ENCODE data around the gene EEF2K. TPM values are rescaled to one million over a fixed set of nuclear protein-coding genes. Genes with fewer than 3 reads are reported as not detected.

Gene EEF2K
- total RNA-seq, 4 donors from 2014 or later = 14.7 to 59.9 (median 26.4) TPM

DNA sequence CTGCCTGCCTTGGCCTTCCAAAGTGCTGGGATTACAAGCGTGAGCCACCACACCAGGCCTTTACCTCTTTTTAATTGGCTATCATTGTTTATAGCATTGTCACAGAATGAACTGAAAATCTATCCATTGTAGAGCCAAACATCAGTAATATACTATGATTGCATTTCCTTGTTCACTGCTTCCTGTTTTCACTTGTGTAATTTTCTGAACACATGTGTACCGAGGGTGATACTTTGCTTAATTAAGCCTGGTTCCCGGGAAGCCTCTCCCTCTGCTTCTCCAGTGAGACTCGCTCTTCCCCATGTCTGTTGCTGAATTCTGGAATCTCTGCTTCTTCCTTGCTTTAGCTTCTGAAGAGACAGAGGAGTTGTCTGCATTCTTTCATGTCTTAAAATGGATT, 124.2 kb downstream of the EEF2K start:
- DNase-seq (ENCODE audit: low spot score) = no peak
- TF ChIP-seq, protein P1, sequence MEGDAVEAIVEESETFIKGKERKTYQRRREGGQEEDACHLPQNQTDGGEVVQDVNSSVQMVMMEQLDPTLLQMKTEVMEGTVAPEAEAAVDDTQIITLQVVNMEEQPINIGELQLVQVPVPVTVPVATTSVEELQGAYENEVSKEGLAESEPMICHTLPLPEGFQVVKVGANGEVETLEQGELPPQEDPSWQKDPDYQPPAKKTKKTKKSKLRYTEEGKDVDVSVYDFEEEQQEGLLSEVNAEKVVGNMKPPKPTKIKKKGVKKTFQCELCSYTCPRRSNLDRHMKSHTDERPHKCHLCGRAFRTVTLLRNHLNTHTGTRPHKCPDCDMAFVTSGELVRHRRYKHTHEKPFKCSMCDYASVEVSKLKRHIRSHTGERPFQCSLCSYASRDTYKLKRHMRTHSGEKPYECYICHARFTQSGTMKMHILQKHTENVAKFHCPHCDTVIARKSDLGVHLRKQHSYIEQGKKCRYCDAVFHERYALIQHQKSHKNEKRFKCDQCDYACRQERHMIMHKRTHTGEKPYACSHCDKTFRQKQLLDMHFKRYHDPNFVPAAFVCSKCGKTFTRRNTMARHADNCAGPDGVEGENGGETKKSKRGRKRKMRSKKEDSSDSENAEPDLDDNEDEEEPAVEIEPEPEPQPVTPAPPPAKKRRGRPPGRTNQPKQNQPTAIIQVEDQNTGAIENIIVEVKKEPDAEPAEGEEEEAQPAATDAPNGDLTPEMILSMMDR (IDR thresholded peaks at IDR 0.05) = no peak

DNA sequence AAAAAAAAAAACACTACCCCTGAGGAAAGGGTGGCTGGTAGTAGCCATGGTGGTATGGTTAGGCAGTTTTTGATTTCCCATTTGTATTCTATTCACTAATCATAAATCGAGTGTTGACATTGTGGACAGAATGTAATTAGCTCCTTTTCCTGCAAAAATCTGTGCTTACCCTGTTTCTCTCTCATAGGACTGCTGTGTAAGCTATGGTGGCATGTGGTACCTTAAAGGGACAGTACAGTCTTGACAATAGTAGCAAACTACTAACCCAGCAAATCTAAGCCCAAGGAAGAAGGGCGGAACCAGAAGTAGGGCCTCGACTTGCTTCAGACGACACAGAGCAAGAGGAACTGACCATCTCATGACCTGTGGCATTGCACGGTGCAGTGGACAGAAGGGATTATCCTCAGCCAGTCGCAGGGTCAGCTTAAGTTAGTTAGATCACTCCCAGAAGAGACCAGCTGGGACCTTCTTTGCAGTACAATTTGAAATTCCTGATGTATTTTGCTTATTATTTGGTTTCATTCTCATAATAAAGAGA, 127.4 kb downstream of the EEF2K start:
- ATAC-seq (ENCODE audit: low FRiP score) = no peak
- TF ChIP-seq, protein P1 (IDR thresholded peaks at IDR 0.05) = no peak
- DNase-seq (ENCODE audit: low spot score) = no peak

More for the DNA sequence above, 124.2 kb downstream of the EEF2K start:
- ATAC-seq (ENCODE audit: low FRiP score) = no peak

DNA sequence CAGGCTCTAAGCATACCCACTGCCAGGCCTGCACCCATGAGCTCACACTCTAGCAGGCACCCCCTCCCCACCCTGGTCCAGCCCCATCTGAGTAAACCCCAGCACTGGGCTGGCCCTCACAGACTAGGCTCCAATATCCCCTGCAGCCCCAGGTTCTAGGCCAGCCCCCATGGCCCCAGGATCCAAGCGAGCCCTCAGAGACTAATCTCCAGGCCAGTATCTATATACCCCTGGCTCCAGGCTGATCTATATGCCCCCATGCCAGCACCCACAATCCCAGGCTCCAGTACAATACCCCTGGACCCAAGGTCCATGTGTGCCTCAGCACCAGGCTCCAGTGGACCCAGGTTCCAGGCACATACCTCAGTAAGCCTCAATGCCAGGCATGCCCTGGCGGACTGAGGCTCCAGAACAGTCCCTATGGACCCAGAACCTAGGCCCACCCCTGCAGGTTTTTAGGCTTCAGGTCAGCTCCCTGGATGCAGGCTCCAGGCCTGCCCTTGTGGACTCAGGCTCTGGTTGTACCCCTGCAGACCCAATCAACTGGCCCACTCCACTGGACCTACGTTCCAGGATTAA, 129.7 kb downstream of the EEF2K start:
- TF ChIP-seq, protein P1 (IDR thresholded peaks at IDR 0.05) = no peak
- ATAC-seq (ENCODE audit: low FRiP score) (no peak), DNase-seq (ENCODE audit: low spot score) (no peak)

DNA sequence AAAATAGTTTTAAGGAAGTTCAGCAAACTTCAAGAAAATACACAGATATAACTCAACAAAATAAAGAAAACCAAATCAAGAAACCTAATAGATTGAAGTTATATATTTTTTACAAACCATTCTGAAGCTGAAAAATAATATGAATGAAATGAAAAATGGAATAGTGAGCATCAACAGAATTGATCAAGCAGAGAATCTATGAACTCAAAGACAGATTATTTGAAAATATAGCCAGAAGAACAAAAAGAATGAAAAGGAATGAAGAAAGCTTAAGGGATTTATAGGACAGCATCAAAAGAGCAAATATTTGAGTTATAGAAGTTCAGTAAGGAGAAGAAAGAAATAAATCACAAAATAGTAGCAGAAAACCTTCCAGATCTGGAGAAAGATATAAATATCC, 130.5 kb downstream of the EEF2K start:
- no peak for ATAC-seq (ENCODE audit: low FRiP score)
- DNase-seq (ENCODE audit: low spot score) = no peak
- TF ChIP-seq, protein P1 (IDR thresholded peaks at IDR 0.05) = no peak

DNA sequence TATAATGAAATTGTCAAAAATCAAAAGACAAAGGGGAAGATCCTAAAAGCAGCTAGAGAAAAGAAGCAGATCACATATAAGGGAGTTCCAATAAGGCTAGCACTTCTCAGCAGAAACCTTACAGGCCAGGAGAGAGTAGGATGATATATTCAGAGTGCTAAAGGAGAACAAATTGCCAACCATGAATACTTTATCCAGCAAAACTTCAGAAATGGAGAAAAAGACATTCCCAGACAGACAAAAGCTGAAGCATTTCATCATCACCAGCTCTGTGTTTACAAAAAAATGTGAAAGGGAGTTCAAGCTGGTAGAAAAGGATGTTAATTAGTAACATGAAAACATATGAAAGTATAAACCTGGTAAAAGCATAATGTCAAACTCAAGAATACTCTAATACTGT, 131.0 kb downstream of the EEF2K start:
- TF ChIP-seq, protein P1 (IDR thresholded peaks at IDR 0.05) = no peak
- no peak for ATAC-seq (ENCODE audit: low FRiP score)
- no peak for DNase-seq (ENCODE audit: low spot score)

DNA sequence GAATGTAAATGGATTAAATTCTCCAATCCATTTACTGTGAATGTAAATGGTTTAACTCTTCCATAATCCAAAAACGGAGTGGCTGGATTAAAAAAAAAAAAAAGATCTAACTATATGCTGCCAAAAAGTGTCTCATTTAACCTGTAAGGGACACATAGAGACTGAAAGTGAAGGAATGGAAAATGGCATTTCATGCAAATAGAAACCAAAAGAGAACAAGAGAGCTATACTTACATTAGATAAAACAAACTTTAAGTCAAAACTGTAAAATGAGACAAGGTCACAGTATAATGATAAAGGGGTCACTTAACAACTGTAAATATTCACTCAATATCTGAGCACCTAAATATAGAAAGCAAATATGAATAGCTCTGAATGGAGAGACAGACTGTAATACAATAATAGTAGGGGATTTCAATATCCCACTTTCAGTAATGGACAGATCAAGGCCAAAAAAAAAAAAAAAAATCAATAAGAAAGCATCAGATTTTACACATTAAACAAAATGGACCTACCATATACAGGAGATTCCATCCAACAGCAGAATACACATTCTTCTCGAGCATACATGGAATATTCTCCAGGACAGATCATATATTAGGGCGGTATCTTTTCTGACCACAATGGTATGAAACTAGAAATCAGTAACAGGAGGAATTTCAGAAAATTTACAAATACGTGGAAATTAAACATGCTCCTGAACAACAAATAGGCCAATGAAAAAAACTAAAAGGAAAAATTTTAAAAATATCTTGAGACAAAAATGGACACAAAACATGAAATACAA, 132.0 kb downstream of the EEF2K start:
- TF ChIP-seq, protein P1 (IDR thresholded peaks at IDR 0.05) = no peak
- DNase-seq (ENCODE audit: low spot score) (no peak), ATAC-seq (ENCODE audit: low FRiP score) (no peak)

Other genes starting within 250 kb of the EEF2K start
- not detected for gene PDZD9, start 205.2 kb upstream of the EEF2K start, total RNA-seq
- 10 to 100 TPM; 18.7 to 35.2 (median 25.8) TPM for gene MOSMO, start 198.2 kb upstream of the EEF2K start, total RNA-seq
- gene VWA3A, start 113.7 kb upstream of the EEF2K start, total RNA-seq = under 1 TPM in 1 of 4 donors, not detected in 3; 0.24 TPM
- not detected for gene SDR42E2, start 43.8 kb upstream of the EEF2K start, total RNA-seq
- 10 to 100 TPM; 46.3 to 73.4 (median 54.0) TPM for gene POLR3E, start 91.1 kb downstream of the EEF2K start, total RNA-seq
- gene CDR2, start 168.3 kb downstream of the EEF2K start, total RNA-seq = 10 to 100 TPM; 20.1 to 26.8 (median 25.3) TPM